NCI-H2081 treated with DMSO at 0.1 percent for 48 hours (cell line): ENCODE data around the gene SIVA1.

Experiments used
- DNase-seq: peaks from one replicate; lab custom pipeline; 2025; lab: John Stamatoyannopoulos, UW

The SIVA1 gene

DNA sequence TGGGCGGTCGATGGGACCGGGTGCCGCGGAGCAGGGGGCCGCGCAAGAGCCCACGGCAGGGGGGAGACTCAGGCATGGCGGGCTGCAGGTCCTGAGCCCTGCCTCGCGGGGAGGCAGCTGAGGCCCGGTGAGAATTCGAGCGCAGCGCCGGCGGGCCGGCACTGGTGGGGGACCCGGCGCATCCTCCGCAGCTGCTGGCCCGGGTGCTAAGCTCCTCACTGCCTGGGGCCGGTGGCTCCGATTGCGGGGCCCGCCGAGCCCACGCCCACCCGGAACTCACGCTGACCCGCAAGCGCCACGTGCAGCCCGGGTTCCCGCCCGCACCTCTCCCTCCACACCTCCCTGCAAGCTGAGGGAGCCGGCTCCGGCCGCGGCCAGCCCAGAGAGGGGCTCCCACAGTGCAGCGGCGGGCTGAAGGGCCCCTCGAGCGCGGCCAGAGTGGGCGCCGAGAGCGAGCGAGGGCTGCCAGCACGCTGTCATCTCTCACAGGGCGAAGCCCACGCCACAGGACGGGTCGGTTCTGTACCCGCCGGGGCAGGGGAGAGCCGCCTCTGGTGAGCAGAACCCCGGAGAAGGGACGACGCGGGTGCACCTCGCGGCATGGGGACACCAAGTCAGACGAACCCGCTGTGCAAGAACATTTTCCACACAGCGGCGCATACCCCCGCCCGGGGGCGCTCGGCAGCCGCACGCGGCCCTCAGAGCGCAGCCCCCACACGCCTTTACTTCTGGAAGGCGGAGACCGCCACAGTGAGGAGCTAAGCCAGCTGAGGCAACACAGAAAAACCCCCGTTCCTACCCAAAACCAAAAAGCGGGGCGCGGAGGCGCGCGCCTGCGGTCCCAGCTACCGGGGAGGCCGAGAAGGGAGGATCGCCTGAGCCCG, 1.2 kb upstream of the SIVA1 start:
- DNase-seq, result no peak

DNA sequence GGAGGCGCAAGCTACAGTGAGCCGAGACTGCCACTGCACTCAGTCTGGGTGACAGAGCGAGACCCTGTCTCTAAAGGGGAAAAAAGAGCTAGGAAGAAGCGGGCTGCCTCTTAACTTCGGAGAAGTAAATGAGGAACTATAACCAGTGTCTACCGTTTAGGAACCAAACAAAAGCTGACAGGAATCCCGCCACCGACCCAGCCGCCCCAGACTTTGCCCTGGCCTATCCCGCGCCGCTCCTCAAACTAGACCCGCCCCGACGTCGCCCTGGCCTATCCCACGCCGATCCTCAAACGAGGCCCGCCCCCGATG, 568 bp upstream of the SIVA1 start:
- no peak for DNase-seq

DNA sequence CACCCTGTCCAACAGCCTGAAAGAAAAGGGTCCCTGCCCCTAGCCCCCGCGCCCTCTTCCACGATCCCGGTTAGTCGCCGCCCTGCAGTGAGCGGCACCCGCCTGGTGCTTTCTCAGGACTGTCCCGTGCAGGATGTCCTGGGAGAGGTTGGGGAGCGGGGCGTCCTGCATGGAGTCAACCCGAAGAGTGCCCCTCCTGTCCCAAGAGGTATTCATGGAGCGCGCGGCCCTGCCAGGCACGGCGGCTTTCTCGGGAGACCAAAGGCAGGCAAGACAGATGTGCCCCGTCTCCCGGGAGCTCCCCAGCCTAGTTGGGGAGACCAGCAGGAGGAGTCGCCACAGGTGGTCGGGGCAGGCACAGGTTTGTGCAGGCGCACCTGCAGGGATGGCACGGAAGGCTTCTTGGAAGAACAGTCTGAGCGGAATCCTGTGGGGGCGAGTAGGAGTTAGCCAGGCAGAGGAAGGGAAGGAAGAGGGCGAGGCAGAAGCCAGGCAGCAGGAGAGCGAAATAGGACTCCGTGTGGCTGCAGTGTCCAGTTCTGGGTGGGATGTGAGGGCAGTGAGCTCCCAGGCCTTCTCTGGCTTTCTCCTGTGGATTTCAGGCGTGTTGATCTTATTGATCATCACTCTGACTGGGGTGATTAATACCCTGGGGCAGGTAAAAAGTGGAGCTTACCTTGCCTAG, 723 bp downstream of the SIVA1 start:
- no peak for DNase-seq

DNA sequence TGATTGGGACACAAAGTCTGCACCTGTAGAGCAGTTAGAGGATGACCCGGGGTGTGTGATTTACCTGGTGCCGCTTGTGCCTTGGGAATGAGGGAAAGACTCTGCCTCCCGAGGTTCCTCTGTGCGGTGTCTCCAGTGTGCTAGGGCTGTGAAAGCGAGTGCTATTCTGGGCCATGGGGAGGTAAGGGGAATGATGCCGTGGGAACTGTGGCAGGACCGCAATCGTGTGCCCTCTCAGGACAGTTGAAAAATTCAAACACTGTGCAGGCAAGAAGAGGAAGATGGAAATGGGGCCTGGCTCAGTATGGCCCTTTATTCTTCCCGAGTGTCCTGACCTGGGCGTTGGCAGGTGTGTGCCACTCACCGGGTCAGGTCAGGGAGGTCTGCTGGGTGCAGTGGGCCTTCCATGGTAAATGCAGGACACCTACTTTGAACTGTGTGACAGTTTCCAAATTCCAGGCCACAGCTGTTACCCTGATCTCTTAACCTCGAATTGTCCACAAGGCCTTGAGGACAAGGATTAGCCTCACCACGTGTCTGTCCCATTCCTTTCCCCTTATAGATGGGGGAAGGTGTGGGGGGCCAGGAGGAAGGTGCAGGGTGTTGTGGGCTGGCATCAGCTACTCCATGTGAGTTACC, 1.4 kb downstream of the SIVA1 start:
- no peak for DNase-seq

DNA sequence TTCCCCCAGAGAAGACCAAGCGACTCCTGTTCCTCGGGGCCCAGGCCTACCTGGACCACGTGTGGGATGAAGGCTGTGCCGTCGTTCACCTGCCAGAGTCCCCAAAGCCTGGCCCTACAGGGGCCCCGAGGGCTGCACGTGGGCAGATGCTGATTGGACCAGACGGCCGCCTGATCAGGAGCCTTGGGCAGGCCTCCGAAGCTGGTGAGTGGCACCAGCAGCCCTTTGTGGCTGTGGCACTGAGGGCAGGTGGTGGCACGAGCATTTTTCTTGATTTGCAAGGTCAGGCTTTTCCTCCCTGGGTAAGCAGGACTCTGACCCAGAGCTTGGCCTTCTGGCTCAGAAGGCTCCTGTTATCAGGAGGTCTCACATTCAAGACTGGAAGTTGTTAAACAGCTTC, 2.7 kb downstream of the SIVA1 start:
- no peak for DNase-seq

DNA sequence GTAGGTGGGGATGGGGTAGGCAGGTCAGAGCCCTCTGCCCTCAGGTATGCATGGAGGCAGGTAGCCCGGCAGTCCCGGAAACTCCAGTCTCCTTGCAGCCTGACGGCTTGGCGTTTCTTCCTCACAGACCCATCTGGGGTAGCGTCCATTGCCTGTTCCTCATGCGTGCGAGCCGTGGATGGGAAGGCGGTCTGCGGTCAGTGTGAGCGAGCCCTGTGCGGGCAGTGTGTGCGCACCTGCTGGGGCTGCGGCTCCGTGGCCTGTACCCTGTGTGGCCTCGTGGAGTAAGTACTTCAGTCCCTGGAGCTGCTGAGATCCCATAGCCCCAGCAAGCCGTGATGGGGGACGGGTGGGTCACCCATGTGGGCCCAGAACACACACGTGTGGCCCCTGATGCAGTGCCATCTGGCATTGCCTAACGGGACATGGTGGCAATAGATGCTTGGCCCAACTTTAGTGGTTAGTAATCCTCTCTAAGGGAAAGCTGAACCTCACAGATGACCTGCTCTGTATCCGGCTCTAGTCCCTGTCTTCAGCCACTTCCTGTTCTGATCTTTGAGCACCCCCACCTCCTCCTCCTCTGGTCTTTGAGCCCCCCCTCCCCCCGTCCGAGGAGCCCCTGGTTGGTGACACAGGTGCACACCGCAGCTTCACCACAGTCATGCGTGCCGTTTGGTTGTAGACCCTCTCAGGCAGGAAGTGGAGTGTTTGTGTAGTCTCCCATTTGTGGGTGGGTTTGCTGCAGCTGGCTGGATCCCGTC, 3.7 kb downstream of the SIVA1 start:
- no peak for DNase-seq

DNA sequence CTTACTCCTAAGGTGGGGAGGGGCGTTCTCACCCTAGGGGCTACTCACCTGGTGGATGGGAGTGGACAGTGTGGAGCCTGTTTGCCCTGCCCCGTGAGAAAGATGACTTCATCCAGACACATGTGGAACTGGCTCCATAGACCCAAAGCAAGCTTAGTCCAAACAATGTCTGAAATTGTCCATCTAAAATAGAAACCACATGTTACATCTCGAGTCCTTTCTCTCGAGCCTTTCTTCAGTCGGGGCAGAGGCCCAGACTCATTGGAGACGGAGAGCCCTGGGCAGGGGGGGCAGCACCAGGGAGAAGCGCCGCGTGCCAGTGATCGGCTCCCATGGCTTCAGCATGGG, 4.3 kb downstream of the SIVA1 start:
- DNase-seq, result no peak

DNA sequence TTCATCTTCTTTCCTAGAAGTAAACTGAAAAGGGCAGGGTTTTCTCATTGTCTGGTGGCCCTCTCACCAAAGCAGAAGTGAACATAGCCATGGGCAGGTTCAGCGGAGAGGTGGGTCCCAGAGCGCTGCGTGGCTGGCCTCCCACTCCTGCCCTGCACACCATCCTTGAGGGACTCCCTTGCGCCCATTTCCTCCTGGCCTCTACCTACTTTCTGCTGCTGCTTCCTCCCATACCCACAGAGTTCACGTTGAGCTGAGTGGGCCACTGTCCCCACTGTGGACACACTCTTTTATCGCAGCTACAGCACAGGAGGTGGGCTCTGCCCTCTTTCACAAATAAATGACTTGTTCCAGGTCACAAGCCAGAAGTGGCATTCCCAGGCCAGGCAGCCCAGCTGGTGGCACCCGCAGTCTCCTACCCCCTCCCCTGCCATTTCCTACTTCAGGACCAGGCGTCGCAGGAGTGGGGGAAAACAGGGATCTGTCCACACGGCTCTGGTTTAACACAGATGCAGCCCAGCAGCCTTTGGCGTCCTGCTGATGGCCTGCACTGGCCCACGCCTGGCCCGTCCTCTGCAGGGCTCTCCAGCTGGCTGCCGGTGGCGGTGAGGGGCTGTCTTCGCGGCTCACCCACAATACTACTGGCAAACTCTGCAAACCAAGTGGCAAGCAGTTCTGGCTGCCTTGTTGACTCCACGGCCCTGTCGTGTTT, 4.9 kb downstream of the SIVA1 start:
- no peak for DNase-seq

DNA sequence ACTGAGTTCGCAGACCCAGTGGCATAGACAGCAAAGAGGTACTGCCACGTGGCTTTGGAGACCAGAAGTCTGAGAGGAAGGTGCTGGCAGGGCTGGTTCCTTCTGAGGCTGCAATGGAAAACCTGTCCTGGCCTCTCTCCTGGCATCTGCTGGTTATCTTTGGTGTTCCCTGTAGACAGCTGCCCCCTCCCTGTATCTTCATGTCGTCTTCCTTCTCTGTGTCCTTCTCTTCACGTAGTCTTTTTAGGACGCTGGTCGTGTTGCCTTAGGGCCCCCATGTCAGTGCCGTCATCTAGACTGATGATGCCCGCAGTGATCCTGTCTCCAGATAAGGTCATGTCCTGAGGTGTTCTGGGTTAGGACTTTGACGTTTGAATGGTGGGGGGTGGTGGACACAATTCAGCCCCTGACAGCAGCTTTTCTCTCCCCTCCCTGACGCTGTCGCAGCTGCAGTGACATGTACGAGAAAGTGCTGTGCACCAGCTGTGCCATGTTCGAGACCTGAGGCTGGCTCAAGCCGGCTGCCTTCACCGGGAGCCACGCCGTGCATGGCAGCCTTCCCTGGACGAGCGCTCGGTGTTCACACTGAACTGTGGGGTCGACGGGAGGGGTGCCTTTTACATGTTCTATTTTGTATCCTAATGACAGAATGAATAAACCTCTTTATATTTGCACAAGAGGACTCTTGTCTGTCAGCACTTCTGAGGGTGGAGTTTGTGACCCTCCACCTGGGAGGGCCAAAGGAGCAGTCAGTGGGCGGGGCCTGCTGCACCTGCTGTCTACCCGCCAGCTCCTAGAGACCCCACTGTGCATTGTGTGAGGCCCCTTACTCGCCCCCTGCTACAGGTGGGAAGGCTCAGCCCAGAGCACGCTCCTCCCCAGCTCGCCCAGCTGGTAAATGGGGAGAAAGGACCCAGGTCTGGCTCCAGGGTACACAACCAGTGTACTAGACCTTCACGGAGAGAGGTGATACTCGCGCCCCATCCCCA, 6.3 kb downstream of the SIVA1 start:
- no peak for DNase-seq

DNA sequence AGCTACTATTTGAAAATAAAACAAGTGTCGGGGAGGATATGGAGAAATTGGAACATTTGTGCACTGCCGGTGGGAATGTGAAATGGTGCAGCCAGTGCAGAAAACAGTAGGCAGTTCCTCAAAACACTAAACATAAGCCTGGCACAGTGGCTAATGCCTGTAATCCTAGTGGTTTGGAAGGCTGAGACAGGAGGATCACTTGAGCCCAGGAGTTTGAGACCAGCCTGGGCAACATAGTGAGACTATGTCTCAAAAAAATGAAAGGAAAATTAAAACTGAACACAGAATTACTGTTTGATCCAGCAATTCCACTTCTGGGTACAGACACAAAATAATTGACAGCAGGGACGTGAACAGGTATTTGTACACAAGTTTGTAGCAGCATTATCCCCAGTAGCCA, 12.6 kb downstream of the SIVA1 start:
- no peak for DNase-seq

DNA sequence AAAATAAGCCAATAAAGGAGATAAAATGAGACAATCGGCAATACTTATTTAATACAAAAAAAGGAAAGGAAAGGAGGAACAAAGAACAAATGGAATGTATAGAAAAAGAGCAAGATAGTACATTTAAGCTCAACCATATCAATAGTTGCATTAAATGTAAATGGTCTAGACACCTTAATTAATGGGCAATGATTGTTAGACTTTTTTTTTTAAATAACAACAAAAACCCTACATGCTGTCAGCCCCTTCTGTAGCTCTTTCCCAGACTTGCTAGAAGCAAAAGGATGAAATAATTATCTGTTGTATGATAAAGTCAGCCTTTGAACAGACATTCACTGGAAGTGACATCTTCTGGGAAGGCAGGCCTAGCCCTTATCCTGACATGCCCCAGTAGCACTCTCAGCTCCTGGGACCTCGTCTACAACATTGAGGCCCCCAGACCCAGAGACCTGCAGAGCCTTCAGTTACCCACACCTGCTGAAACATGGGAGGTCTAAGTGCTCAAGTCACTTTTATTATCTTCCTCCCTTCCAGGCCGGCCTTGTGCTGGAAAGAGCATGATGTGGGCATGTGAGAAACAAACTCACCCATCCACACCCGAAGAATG, 13.4 kb downstream of the SIVA1 start:
- no peak for DNase-seq

DNA sequence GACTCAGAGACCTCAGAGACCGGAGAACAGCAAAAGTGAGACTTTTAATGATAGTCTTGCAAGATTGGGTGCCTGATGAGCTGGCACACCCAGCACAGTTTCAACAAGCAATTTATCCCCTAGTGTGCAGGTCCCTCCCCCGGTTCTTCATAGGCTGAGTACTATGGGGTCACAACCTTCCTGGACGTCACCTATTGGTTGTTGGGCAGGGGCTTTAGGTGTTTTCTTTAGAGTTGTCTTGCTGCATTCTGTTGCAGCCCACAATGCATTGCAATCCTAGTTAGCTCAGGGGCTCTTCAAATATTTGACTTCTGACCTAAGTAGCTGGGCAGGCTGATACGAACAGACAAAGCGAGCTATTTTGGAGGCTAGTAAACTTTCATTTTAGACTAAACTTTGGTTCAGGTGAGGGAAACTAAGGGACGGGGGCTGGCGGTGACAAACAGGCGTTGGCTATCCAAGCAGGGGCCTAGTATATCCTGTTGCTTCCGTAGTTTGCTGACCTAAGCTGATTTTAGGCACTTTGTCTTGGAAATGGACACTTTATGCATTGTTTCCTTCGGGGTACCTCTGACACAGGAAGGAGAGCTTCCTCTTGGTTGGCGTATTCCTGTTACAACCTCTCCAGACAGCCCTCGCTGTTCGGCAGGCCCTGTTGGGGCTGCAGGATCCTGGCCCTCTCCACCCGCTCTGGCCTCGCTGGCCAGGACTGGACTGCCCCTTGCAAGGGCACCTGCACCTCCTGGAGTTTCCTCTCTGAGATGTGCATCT, 14.1 kb downstream of the SIVA1 start:
- DNase-seq, result no peak

DNA sequence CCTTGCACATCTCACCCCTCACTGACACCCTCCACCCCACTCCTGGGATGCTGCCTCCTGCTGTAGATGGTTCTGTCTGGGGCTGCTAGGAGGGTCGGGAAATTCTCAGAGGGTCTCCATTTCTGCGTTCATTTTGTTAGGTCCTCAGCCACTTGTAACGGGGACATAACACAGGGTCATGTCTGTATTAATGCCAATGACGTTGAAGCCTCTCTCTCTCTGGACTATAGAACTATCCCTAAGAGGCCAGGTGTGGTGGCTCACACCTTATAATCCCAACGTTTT, 14.6 kb downstream of the SIVA1 start:
- no peak for DNase-seq

DNA sequence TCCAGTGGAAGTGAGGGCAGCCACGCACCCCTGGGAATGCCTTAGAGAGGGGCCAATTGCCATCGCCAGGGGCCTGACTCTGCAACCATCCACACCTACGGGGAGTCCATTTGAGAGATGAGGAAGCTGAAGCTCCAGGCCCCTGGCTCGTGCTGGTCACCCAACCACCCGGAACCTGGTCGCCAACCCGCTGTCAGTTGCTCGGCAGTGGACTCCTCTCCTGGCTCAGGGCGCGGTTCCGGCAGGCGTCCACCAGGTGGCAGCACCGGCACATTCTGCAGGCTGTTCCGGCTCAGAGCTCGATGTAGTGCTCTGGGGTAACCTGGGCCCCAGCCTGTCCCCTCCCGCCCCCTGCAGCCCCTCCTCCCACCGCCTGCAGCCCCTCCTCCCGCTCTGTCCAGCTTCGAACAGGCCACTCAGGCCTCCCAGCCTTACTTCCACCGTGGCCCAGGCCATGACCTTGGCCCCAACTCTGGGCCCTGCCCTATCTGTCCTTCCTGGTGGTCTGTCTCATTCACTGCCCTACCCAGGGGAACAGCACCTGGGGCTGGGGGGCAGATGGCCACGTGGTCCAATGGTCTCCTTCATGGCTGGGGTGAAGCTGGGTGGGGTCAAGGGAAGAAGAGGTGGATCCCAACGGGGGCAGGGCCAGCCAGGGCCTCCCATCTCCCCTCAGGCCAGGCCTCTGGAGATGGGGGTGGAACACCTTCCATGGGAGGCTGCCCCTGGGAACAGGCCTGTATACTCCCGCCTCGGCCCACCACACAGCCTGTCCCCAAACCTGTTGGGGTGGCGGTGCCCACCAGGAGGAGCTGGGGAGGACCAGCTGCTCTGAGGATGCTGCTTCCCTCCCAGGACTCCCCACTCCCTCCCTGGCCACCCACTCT, 15.7 kb downstream of the SIVA1 start:
- no peak for DNase-seq

DNA sequence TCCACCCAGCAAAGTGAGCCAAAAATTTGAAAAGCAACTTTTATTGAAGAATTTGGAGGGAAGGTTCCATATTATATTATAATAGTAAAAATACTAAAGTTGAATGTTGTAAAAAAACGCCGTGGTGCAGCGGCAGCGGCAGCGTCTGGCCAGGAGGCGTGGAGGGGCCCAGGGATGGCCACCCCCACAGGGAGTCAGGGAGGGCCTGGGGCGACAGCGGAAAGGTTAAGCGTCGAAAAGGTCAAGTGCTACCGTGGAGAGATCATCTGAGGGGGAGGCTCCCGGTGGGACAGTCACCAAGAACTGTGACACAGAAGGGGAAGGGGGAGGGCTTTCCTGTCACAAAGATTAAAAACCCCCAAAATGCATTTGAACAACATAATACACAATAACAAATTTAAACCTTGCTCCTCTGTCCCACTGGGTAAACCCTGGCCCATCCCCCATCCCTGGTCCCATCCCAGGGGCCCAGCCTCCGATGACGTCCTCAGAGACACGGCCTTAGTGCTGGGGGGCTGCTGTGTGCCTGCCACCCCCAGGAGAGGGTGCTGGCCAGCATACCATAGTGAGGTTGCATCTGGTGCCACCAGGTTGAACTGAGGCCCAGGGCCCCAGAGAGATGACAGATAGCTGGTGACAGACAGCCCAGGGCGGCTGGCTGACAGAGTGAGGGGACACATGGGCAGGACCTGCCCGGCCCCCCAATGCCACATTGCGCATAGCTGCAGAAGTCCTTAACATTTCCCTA, 16.6 kb downstream of the SIVA1 start:
- DNase-seq, result no peak

DNA sequence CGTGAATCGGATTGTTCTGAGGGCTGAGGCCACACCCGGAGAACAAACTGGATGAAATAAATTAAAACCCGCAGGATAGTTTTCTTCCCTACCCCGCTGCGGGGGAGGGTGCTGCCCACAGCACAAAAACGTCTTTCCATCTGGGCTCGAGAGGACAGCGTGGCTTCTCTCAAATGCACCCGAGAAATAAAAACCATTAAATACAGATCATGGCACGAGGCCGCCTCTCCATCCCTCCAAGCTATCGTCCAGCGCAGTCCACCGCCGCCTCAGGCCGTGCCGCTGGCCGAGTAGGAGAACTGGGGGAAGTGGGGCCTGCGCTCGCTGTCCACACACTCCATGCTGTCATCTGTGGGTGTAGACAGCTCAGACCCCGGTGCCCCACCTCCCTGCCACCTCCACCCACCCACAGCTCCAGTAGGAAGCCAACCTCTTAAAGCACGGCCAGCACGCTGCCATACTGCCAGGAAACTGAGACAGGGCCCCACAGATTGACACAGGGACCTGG, 17.2 kb downstream of the SIVA1 start:
- no peak for DNase-seq

DNA sequence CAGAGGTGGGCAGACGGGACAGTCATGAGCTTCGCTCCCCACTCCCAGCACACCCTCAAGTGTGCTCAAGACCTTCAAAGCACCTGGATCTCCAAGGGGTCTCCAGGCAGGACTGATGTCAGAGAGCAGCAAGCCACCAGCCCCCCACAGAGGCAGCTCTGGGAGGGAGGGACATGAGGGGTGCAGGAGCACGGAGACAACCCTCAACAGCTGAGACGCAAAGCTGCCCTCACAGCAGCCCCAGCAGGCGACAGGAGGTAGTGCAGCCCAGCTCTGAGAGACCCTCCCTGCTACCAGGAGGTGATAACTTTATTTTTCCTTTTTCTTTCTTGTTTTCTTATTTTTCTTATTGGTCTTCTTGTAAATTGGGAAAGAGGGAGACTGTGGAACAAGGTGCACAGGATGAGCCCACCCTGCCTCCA, 17.9 kb downstream of the SIVA1 start:
- no peak for DNase-seq

DNA sequence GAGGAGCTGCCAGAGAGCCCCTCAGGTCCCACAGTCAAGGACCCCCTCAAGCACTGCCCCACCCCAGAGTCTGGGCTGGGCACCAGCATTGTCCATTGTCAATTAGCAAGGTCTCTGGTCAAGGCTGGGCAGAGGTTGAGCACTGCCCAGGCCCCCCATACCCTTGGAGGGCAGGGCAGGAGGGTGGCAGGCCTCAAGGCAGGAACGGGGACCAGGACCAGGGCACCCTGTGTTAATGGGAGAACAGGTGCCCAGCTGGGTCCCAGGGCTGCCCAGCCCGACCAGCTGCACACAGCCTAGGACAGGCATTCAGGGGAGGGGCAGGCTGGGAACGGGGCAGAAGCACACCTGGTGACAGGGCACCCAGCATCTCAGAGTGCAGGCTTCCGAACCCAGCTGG, 18.4 kb downstream of the SIVA1 start:
- DNase-seq, result no peak
